Measurements from ENCODE around the gene TRPM5. TPM values are rescaled to one million over a fixed set of nuclear protein-coding genes. Genes with fewer than 3 reads are reported as not detected.

TRPM5 gene
- total RNA-seq, 4 donors from 2014 or later, result not detected

Other genes starting within 250 kb of the TRPM5 start
- gene ASCL2, start 173.9 kb downstream of the TRPM5 start, total RNA-seq, result under 1 TPM in 3 of 4 donors, not detected in 1; 0.32 to 0.83 (median 0.42) TPM
- gene C11orf21, start 142.6 kb downstream of the TRPM5 start, total RNA-seq, result 1 to 10 TPM in 1 of 4 donors, under 1 TPM in 2, not detected in 1; 0.29 to 1.2 (median 0.83) TPM
- gene TSPAN32, start 142.5 kb downstream of the TRPM5 start, total RNA-seq, result 1 to 10 TPM in 2 of 4 donors, under 1 TPM in 1, not detected in 1; 0.52 to 3.5 (median 1.2) TPM
- gene CD81, start 67.2 kb downstream of the TRPM5 start, total RNA-seq, result 100 to 1,000 TPM; 498 to 652 (median 582) TPM
- gene TSSC4, start 43.8 kb downstream of the TRPM5 start, total RNA-seq, result 10 to 100 TPM; 46.9 to 76.9 (median 70.6) TPM
- gene KCNQ1, start 494 bp upstream of the TRPM5 start, total RNA-seq, result 1 to 10 TPM; 2.1 to 5.9 (median 4.3) TPM

Data from esophagus muscularis mucosa (tissue), 4 donors.